Measurements from ENCODE around the gene C1orf198.

C1orf198 gene

DNA sequence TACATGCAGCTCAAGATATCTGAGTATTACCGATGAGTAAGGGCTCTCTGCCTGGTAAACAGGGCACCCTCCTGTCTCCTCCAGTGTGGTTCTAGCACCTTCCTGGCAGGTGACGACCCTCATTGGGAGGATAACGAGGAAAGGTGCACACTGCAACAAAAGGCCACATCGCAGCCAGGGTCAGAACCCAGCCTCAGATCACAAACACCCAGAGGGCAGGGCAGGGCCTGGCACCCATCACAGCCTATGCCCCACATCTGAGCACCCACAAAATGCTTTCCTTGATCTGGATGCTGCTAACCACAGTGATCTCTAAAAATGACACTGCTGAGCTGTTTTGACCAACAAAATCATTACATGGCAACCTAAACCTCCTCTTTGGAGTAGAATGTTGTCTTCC, 23.8 kb downstream of the C1orf198 start:
- TF ChIP-seq ZFX (IDR thresholded peaks at IDR 0.05), result no peak
- TF ChIP-seq, protein P1, sequence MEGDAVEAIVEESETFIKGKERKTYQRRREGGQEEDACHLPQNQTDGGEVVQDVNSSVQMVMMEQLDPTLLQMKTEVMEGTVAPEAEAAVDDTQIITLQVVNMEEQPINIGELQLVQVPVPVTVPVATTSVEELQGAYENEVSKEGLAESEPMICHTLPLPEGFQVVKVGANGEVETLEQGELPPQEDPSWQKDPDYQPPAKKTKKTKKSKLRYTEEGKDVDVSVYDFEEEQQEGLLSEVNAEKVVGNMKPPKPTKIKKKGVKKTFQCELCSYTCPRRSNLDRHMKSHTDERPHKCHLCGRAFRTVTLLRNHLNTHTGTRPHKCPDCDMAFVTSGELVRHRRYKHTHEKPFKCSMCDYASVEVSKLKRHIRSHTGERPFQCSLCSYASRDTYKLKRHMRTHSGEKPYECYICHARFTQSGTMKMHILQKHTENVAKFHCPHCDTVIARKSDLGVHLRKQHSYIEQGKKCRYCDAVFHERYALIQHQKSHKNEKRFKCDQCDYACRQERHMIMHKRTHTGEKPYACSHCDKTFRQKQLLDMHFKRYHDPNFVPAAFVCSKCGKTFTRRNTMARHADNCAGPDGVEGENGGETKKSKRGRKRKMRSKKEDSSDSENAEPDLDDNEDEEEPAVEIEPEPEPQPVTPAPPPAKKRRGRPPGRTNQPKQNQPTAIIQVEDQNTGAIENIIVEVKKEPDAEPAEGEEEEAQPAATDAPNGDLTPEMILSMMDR (conservative IDR thresholded peaks at IDR 0.05), result no peak

DNA sequence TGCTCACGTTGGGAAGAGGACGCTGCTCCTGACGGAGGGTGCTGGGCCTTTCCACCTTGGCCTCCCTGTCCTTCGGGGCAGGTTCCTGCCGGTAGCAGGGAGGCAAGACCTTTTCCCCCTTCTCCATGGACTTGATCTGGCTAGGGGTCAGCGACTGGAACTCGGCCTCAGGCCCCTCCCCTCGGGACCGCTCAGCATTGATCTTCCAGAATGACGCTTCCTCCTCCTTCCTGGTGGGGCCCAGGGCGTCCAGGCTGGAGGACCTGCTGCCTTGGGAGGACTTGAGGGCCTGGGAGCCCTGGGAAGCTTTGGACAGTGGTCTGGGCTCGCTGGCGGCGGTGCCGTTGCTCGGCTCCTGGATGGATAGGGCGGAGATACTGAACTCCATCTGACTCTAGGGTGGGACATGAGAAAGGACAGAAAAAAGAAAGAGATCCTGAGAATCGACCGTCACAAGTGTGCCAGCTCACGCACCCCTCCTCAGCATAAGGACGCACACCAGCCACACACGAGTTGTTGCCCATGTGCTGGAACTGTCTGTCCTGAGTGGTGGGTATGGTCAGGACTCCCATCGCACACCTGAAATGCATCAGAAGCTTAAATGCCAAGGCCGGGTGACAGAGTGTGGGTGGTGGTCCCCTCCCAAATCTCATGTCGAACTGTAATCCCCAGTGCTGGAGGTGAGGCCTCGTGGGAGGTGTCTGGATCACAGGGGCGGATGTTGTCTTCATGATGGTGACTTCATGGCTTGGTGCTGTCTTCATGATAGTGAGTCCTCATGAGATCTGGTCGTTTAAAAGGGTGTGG, 24.6 kb downstream of the C1orf198 start:
- TF ChIP-seq ZFX (IDR thresholded peaks at IDR 0.05), result no peak
- TF ChIP-seq, protein P1 (conservative IDR thresholded peaks at IDR 0.05), result no peak
- H3K27ac ChIP-seq, result no peak overlapping the region

More for the DNA sequence above, 23.8 kb downstream of the C1orf198 start:
- H3K27ac ChIP-seq, result no peak overlapping the region

DNA sequence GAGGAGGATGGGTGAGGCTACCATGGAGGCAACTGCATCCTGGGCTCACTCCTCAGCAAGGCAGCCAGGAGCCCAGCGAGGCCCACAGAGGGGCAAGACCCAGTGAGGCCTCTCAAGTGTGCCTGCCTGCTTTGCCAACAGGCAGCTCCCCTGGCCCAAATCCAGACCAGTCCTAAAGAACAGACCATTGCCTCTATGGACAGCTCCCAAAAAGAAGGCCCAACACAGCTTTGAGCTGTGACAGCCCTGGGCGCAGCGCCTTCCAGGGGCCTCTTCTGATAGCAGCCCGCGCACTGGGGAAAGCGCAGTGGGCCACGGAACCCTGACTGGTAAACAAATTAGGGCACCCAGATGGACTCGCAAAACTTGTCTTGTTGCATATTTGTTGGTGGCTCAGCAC, 25.5 kb downstream of the C1orf198 start:
- TF ChIP-seq, protein P1 (conservative IDR thresholded peaks at IDR 0.05), result no peak
- no peak for TF ChIP-seq ZFX (IDR thresholded peaks at IDR 0.05)
- H3K27ac ChIP-seq, result no peak overlapping the region

DNA sequence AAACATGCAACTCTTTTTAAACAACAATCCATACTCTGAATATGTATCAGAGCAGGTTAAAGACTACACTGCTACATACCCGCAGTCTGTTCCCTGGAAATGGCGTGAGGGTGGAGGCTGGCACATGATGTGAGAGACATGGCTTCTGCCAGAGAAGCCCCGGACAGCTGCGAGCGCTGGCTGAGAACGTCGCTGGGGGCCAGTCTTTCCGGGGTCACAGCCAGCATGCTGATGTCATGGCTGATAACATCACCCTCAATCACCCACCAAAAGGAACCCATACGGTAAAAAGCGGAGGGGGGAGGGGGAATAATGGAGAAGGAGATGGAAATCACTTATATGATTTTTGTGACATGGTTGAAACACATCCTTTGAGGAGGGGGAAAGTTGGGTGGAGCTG, 29.1 kb downstream of the C1orf198 start:
- no peak overlapping the region for H3K27ac ChIP-seq
- TF ChIP-seq ZFX (IDR thresholded peaks at IDR 0.05), result no peak
- TF ChIP-seq, protein P1 (conservative IDR thresholded peaks at IDR 0.05), result no peak

DNA sequence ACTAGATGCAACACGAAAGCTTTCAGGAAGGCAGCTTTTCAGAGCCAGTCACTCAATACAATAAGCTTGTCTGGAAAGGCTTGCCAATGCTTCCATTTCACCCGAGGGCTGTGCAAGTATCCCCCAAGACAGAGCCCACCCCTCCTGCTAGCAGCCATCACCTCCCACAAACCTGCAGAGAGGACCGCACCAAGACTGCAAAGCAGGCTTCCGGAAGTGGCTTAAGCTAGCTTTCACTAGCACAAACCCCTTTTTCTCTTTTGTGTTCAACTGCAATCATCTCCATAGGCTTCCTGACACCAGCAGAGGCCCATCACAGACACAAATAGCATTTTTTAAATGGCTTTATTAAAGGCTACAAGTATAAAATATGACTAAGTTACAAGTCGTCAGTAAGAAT, 31.5 kb downstream of the C1orf198 start:
- H3K27ac ChIP-seq, result no peak overlapping the region
- TF ChIP-seq, protein P1 (conservative IDR thresholded peaks at IDR 0.05), result no peak
- TF ChIP-seq ZFX (IDR thresholded peaks at IDR 0.05), result no peak

DNA sequence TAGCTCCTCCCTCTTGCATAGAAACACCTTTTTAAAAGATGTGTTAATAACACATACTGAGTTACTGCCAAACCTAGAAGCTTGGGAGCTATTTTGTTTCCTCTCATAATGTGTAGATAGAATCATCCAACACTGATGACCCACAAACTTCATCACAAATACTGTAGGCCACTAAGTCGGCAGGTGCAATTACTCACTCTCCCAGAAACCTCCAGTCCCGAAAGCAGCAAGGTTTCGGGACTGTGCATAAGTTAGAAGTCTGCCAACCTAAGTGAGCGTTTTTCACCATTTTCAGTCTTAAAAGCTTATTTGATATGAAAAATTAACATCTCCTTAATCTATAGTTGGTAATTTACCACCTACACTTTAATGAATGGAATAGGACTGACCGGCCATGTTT, 32.0 kb downstream of the C1orf198 start:
- TF ChIP-seq, protein P1 (conservative IDR thresholded peaks at IDR 0.05), result no peak
- TF ChIP-seq ZFX (IDR thresholded peaks at IDR 0.05), result no peak
- H3K27ac ChIP-seq, result no peak overlapping the region

DNA sequence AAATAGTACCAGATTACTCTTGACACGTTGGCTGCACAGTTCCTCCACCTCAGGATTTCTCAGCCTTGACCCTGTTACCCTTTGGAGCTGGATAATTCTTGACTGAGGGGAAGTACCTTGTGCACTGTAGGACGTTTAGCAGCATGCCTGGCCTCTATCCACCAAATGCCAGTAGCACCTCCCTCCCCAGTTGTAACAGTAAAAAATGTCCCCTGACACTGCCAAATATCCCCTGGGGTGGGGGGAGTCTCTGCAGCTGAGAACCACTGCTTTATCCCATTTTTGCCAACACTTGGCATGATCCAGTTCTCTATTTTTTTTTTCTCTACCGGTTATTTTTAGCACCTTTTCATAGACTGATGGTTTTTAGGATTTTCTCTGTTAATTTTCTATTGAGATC, 34.0 kb downstream of the C1orf198 start:
- H3K27ac ChIP-seq, result no peak overlapping the region
- TF ChIP-seq, protein P1 (conservative IDR thresholded peaks at IDR 0.05), result no peak
- TF ChIP-seq ZFX (IDR thresholded peaks at IDR 0.05), result no peak

Measured in C4-2B (cell line).